A549 (cell line): ENCODE data around the gene ADGRG3.

Experiments used
- CEBPB ChIP-seq, 2 experiments: fragments of >200 bp in 1 of 2; sonication (Bioruptor Twin) in 1 of 2; formaldehyde crosslinking in 1 of 2; IDR thresholded peaks; 2 replicates each; pipeline ENCODE4 v1.6.1; 2012 to 2016
- EP300 ChIP-seq, 2 experiments: fragments of >200 bp; sonication (Bioruptor Twin); formaldehyde crosslinking; IDR thresholded peaks; 2 replicates in 1 of 2; 3 replicates in 1 of 2; pipeline ENCODE4 v1.6.1; 2016 to 2017
- JUNB ChIP-seq: fragments of >200 bp; sonication (Bioruptor Twin); formaldehyde crosslinking; IDR thresholded peaks from 2 replicates; pipeline ENCODE4 v1.6.1; 2016
- KDM1A ChIP-seq: fragments of 200-600 bp; sonication (generic); IDR thresholded peaks from 2 replicates; pipeline ENCODE4 v1.6.1; 2016; ENCODE audit warnings: low read depth, mild to moderate bottlenecking
- POLR2A ChIP-seq: IDR thresholded peaks from 2 replicates; pipeline ENCODE4 v1.6.1; 2012; ENCODE audit warnings: mild to moderate bottlenecking, low read length
- ZNF302 ChIP-seq: fragments of 250-450 bp; sonication (Bioruptor Pico); IDR thresholded peaks from 2 replicates; pipeline ENCODE4 v1.9.0; 2021; ENCODE audit warnings: inconsistent platforms, mild to moderate bottlenecking, moderate library complexity
- TF ChIP-seq, protein P1 (sequence below): IDR thresholded peaks from 2 replicates; pipeline ENCODE4 v1.6.1; 2012; ENCODE audit warnings: low read depth, borderline replicate concordance
- TF ChIP-seq, protein P2 (sequence below): fragments of >200 bp; sonication (Bioruptor Twin); formaldehyde crosslinking; IDR thresholded peaks from 3 replicates; pipeline ENCODE4 v1.5.1; 2016
- TF ChIP-seq, protein P3 (sequence below): fragments of 200-600 bp; sonication (generic); IDR thresholded peaks from 2 replicates; pipeline ENCODE4 v1.6.1; 2016; ENCODE audit warnings: antibody characterized with exemption, mild to moderate bottlenecking, moderate library complexity

DNA sequence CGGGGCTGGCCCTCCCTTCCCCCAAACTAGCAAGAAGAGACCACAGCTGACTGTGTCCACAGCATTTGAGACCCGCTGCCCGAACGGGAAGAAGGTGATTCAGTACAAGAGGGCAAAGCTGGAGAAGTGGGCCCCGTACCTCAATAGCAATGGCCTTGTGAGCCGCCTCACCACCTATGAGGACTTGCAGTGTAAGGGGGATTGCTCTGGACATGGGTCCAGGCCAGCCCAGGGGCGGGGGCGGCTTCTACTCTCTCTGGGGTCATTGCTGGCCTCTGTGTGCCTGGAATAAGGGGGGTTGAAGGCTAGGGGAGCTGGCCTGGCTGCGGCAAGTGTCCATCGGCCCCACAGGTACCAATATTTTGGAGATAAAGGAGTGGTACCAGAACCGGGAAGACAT, 54.5 kb downstream of the ADGRG3 start:
- TF ChIP-seq, protein P1, sequence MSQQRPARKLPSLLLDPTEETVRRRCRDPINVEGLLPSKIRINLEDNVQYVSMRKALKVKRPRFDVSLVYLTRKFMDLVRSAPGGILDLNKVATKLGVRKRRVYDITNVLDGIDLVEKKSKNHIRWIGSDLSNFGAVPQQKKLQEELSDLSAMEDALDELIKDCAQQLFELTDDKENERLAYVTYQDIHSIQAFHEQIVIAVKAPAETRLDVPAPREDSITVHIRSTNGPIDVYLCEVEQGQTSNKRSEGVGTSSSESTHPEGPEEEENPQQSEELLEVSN = no peak
- no peak for TF ChIP-seq POLR2A
- no peak for TF ChIP-seq KDM1A
- TF ChIP-seq, protein P2, sequence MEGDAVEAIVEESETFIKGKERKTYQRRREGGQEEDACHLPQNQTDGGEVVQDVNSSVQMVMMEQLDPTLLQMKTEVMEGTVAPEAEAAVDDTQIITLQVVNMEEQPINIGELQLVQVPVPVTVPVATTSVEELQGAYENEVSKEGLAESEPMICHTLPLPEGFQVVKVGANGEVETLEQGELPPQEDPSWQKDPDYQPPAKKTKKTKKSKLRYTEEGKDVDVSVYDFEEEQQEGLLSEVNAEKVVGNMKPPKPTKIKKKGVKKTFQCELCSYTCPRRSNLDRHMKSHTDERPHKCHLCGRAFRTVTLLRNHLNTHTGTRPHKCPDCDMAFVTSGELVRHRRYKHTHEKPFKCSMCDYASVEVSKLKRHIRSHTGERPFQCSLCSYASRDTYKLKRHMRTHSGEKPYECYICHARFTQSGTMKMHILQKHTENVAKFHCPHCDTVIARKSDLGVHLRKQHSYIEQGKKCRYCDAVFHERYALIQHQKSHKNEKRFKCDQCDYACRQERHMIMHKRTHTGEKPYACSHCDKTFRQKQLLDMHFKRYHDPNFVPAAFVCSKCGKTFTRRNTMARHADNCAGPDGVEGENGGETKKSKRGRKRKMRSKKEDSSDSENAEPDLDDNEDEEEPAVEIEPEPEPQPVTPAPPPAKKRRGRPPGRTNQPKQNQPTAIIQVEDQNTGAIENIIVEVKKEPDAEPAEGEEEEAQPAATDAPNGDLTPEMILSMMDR = no peak
- no peak for TF ChIP-seq EP300 (IDR thresholded peaks at IDR 0.05)
- TF ChIP-seq JUNB = no peak
- TF ChIP-seq, protein P3, sequence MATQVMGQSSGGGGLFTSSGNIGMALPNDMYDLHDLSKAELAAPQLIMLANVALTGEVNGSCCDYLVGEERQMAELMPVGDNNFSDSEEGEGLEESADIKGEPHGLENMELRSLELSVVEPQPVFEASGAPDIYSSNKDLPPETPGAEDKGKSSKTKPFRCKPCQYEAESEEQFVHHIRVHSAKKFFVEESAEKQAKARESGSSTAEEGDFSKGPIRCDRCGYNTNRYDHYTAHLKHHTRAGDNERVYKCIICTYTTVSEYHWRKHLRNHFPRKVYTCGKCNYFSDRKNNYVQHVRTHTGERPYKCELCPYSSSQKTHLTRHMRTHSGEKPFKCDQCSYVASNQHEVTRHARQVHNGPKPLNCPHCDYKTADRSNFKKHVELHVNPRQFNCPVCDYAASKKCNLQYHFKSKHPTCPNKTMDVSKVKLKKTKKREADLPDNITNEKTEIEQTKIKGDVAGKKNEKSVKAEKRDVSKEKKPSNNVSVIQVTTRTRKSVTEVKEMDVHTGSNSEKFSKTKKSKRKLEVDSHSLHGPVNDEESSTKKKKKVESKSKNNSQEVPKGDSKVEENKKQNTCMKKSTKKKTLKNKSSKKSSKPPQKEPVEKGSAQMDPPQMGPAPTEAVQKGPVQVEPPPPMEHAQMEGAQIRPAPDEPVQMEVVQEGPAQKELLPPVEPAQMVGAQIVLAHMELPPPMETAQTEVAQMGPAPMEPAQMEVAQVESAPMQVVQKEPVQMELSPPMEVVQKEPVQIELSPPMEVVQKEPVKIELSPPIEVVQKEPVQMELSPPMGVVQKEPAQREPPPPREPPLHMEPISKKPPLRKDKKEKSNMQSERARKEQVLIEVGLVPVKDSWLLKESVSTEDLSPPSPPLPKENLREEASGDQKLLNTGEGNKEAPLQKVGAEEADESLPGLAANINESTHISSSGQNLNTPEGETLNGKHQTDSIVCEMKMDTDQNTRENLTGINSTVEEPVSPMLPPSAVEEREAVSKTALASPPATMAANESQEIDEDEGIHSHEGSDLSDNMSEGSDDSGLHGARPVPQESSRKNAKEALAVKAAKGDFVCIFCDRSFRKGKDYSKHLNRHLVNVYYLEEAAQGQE = no peak
- TF ChIP-seq CEBPB (IDR thresholded peaks at IDR 0.05) = no peak
- no peak for TF ChIP-seq ZNF302 (CRISPR knock-in tag)
